GM03348 (cell line): Measurements from ENCODE around the gene FAM234B.

ENCODE experiments used
- DNase-seq: peaks from one replicate; pipeline ENCODE4 v3.0.0; 2012; ENCODE audit warnings: low spot score

The FAM234B gene

DNA sequence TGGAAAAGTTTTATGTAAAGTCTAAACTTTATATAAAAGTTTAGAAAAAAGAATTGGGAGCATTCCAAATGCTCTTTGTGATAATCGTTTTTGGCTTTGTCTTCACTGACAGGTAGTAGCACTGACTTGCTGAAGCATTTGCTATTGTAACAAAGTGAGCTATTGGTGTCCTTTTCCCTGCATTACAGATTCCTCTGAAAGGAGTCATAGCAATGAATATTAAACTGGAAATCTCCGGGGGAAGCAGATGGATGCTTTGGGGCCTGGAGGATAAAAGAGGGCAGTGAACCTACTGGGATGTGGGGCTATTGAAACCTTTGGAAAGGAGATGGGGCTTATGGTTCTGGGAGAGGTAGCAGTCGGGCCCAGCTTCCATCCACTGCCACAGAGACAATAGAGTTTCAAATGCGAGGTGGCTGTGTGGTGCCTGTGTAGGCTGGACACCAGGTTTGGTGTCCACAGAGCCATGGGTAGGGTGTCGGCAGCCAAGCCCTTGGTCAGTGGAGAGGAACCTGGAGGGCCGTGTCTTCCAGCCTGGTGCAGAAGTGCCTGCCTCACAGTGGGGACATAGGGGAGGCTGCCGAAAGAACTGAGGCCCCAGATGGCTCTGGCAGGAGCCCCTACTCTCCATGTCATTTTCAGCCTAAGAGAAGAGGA lies 49.1 kb downstream of the FAM234B start:
- peak; percentile 61 for DNase-seq

DNA sequence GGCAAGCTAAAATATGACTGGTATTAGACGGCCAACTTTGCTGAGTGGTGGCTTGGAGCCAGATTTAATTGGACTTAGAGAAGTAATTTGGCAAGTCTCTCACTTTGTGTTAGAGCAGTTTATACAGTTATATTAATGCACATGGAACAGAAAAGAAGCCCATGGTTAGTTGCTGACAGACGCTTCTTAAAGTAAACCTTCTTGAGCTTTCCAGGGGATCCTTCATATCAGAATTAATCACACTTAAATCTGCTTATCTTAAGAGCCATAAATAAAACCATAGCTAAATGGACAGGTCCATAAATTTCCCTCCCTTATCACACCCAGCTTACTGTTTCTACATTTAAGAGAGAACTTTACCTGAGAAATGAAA lies 49.7 kb downstream of the FAM234B start:
- DNase-seq = no peak

DNA sequence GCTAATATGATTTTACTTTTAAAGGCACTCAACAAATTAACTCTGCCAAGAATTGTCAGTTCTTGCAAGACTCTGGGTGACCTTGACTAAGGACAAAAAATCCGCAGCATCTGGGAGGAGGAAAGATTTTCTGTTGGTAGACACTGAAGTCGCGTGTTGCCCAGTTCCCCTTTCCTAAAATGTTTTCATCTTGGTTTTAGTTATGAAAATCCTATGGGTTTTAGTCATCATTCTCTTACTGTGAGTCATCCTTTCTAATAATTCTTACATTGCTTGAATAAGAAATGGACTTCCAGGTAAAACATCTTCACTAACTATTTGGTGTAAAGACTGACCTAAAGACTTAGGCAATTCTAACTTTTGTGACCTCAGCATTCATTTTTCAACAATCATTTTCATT lies 50.2 kb downstream of the FAM234B start:
- peak; percentile 68 for DNase-seq

DNA sequence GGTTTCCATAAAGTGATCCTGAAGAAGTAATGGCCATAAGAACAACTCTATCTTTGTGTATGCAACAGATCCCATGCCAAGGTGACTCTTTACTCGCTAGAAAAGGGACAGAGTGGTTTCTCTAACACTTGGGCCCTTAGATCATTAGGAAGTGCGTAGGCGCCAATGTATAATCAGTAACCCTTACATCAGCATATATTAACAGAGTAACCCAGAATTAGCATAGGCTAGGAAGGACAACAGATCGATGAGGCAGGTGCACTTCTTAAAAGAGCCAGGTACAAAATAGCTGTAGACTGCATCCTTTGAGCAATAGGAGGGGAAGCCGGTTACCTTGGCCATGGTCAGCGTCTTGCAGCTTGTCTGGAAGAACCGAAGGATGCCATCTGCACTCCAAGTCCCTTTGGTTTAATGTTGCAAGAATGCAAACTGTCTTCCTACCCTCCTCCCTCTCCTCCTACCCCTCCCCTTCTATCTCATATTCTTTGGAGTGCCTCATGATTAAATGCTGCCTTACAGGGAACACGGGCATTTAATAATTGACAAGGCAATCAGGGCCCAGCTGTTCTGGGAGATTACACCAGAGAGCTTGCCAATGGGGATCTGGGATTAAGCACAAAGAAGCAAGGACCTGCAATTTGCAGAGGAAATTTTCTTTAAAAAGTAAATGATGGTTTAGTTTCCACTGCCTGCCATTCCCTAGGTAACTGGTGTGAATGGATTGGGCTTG lies 51.2 kb downstream of the FAM234B start:
- no peak for DNase-seq

DNA sequence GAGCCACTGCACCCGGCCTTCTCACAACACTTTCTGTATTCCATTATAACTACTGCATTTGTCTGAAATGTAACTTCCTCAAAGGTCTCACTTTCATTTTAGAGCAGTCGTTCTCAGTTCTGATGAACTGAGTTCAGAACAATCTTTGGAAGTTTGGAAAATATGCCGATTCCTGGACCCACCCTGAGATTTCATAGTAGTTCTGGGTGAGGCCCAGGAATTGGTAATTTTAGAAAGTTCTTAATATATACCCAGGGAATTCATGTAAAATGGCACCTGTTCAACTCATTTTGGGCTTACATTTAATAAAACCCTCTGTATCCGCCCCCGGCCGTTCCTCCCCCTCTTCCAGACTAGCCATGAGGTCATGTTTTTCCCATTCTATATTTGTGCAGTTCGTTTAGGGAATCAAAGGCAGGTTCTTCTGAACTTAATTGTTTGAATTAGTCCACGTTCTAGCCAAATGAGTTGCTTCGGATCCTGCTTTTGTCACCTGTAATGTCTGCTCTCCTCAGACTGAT lies 53.4 kb downstream of the FAM234B start:
- peak; percentile 22 for DNase-seq

DNA sequence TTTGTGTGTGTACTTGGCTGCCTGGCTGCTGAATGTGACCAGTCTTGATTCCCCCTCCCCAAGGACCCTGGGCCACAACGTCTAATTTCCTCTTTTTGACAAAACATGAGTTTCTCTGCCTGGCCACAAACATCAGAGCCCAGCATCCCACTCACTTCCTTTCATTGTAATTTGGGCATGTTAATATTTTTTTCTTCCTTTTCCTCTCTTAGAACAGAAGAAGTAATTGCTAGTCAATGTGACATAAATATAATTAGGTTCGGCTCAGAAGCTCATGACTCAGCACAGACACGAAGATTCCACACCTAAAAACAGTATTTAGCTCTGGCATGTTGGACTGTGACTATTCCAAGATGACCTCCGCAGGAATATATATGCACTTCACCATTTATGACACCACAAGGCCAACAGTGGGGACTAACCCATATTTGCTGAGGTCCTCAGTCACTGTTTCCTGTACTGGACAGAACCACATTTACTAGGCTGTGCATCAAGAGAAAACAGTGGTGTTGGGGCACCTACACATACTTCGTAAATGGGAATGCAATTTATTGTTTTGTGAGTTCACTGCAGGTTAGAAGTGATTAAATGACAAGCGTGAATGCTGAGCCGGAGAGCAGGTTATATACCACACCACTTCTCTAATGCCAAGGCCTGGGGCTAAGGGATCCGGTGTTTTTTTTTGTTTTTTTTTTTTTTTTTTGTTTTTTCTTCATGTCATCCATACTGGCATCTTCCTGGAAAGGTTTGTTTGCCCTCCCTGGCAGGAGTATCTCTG lies 55.1 kb downstream of the FAM234B start:
- DNase-seq = no peak

DNA sequence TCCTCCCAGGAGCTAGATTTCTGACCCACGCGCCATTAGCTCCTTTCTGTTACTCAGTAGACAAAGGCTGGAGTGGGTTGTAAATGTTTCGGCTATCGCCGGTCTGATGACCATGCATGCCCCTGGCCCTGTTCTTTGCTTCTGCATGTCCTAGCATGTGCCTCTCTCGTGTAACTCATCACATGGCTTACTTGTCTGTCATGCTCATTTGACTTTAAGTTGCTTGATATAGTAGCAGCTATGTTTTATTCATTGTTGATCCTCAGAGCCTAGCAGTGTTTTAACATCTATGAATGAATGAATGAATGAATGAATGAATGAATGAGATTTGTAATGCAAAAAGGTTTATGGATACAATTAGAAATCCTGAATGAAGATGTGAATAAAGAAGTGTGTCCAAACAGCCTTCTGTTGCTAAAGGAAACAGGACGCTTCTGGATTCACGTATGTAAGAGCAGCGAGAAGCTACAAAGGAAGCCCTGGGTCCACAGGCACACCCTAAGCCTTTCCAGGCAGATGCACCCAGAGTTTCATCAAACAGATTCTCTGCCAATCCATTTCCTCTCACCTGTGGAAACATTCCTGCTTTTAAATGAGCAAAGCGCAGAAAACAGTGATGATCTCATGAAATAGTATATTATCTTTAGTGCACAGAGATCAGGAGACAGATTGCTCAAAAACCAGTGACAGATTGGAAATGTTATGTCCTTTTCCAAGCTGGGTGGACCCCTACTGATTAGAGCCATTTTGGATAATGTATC lies 55.8 kb downstream of the FAM234B start:
- DNase-seq = no peak

DNA sequence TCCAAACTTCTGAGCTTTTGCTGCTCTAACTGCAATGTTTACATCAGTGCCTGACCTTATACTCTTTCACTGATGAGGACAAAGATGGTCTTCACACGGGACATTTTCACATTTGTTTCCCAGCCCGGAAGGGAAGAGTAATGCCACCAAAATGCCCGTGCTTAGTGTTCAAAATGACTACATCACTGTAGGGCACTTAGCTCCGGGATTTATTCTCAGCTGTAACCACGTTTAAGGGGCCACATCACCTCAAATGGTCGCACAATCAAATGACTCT lies 56.4 kb downstream of the FAM234B start:
- no peak for DNase-seq

DNA sequence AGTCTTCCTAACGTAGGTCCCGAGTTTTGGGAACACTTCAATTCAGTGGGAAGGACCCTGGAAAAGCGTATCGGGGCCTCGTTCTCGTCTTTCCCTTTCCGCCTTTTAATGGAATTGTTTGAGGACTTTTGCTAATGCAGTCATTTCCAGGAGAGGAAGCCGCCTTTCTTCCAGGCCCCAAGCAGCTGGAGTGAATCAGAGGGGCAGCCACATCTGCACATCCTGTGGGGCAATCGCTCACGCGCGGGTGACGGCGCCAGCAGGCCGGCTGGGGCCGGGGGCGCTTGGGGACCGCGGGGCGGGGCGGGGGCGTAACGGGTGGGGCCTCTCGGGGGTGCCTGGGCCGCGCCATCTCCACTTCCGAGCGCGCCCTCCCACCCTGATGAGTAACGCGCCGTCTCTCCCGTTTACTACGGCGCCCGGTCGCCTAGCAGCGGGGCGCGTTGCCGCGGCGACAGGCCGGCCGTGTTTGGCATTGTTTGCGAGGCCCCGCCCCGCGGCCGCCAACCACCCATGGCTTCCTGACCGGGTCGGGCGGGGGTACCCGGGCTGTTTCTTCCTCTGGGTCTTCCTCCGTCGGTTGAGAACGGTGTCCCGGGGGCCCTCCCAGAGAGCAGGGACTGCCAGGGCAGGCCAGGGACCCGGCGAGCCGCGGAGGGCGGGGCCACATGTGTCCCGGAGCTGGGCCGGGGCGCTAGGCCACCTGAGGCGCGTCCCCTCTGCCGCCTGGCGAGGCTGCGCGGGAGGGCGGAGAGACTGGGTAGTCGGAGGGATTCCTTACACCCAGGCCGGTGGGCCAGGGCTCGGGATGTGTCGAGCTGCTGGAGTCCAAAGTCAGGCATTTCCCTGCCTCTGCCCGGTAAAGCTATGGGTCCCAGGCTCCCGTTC lies 56.9 kb downstream of the FAM234B start:
- peak; percentile 95 for DNase-seq

DNA sequence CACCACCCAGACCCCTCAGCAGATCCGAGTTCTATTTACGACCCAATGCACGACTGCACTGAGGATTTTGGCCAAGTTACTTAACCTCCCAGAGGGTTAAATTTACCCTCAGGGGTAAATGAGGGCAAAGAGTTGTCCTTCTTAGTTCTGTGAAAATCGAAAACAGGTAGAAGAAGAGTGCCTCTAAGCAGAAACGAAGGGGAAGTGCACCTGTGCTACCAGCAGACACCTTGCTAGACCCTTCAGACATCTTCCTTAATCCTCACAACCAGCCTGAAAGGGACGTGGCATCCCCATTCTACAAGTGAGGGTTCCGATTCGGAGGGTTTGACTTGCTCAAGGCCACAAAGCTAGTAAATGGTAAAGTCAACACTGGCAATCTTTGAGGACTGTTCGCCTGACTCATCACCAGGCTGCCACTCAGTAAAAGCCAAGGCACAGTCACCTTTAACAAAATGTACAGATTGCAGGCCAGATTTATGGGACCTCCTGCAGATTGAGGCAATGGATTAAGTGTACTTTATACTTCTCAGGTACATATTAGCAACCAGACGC lies 57.7 kb downstream of the FAM234B start:
- DNase-seq = no peak

DNA sequence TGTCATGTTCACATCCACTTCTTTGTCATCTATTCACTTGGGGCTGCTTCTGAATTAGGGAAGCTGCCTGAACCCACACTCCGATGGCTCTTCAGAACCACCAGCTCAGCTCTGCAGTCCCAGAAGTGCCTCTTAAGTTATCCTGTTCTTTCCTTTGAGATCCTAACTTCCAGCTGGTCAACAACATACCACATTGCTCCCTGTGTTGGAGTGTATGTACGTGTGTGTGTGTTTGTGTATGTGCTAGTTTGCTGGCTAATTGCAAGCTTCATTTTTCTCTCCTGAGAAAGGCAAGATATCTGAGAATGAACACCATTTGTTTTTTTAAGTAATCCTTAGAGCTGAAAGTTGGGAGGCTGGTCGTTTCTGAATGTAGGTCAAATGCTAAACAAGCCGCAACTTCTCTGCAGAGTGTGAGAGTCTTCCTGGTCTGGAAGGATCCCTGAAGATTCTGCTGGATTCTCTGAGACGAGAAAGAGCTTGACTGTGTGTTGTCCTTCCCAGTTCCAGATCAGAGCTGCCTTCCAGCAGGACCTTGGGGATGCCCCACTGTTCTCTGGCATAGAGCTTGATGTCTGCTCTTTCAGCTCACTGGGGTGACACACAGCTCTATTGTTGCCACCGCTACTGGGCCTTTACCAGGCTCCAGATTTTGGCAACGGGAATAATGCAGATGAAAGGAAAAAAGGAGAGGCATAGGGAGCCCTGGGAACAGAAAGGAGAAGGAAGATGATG lies 58.4 kb downstream of the FAM234B start:
- no peak for DNase-seq

DNA sequence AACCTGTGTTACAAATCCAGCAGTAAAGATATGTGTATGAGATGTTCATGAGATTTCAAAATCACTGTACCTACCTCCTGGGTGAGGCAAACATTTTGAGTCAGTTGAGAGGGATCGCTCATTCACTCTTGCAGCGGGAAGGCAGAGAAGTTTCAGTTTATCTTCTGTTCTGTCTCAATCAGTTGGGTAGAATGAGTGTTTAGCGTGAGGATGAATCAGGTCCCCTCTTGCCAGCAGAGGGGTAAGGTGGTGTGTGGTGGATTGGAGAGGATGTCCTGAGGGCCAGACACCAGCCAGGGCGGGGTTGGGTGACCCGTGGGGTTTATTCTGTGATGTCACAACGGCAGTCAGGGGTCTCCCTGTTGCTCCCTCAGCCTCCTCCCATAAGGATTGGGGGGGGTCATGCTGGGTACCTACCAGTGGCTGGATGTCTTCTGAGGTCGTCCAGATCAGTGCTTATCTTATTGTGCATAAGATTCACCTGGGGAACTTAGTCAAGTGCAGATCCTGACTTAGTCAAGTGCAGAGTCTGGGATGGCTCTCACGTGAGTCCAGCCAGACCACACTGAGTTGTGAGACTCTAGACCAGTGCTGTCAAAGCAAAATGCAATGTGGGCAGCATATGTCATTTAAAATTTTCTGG lies 59.3 kb downstream of the FAM234B start, which contains the start of gene GSG1:
Gene GSG1, minus strand, starts transcription at position 277 of the 643 bp plus-strand sequence. Its CDS starts 155 bp downstream, at position 122.
- DNase-seq = peak; percentile 24

DNA sequence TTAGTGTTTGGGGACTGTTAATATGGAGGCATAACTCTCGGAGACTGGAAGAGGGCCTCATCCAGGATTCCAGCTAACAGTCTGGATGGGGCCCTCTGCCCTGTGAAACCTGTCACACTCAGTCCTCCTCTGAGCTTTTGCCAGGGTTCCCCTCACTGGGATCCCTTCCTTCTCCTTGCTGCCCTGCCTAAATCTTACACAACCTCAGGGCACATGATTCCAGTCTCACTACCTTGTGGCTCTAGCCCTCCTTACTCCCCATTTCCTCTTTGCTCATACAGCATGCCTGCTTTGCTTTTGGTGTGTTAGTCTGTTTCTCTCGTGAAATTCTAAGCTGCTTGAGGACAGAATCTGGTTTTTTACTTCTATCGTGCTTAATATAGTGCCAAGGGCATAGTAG lies 60.2 kb downstream of the FAM234B start:
- no peak for DNase-seq

DNA sequence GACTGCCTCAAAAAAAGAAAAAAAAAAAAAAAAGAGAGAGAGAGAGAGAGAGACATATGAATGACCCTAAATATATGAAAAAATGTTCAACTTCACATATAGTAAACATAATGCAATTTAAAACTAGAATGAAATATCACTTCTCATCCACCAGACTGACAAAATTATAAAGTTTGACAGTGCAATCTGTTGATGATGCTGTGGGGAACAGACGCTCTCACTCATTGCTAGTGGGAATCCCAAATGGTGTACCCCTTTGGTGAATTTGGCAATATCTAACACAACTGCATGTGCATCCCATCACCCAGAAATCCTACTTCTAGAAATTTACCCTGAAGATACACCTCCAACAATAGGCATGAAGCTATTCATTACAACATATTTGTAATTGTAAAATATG lies 61.6 kb downstream of the FAM234B start:
- no peak for DNase-seq

DNA sequence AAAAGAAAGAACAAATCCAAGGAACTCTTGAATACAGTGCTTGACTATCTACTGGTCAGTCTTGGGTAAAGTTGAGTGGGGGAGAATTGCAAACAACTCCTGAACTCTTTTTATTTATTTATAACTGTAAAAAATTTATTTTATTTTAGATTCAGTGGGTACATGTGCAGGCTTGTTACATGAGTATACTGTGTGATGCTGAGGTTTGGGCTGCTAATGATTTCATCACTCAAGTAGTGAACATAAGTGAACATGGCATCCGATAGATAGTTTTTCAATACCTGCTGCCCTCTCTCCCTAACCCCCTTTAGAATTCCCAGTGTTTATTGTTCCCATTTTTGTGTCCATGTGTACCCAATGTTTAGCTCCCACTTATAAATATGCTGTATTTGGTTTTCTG lies 62.5 kb downstream of the FAM234B start:
- no peak for DNase-seq

DNA sequence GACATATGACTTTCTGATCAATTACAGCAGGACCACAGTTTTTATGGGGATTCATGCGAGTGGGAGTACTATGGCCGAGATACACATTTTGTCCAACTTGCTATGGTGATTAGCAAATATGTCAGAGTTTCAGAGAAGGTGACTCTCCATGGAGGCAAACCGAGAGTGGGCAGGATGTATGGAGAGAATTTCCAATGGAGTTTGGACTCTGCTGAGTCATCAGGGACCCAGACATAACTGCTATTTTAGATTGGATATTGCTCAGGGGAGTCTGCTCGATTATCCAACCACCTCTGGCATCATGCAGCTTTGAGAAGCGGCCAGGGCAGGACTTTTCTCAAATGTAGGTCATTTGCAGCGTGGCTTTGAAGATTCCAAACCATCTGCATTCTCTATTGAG lies 68.8 kb downstream of the FAM234B start:
- DNase-seq = no peak

DNA sequence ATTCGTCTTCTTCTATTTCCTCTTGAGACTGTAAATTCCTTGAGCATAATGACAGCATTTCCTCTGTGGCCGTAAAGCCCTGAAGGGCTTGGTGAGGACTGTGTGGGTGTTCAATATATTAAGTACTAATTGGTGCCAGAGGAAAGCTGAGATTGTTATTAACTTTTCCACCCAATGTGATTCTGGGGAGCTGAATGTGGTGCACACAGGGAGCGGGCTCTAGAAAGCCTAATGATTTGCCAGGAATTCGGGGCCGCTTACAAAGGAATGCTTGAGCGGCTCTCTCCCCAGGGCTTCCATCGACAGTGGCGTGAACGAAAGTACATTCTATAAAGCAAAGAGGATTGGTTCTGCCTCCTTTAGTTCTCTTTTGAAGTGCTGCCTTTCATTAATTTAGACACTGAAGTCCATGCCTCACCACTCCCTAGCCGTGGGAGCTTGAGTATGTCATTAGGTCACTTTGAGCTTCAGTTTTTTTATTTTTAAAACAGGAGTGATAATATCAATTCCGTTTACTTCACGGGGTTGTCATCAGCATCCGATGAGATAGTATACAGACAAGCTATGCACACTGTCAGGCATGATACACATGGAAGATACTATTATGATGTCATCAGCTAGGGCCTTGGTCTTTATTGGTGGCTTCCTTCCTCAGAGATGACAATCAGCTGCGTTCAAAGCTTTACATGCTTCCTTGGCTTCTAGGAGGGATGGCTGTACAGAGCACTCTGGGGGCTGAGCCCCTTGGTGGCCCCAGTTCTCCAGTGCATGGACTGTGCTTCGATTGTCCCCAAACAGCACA lies 70.3 kb downstream of the FAM234B start:
- no peak for DNase-seq

DNA sequence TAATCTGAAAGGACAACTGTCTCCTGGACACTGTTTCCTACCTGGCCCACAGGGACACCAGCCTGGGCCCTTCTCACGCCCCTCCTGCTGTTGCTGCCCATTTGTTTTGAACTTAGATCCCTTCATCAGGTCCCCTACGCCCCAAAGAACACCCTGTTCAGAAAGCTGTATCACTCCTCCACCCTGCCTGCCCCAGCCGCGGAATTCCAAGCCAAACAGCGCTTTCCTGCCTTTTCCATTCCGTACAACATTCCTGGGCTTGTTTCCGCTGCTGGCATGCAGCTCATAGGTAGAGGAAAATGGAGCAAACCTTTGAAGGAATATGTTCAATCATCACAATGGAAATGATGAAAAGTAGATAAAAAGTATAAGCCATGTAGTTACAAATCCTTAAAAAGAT lies 72.1 kb downstream of the FAM234B start:
- DNase-seq = no peak

DNA sequence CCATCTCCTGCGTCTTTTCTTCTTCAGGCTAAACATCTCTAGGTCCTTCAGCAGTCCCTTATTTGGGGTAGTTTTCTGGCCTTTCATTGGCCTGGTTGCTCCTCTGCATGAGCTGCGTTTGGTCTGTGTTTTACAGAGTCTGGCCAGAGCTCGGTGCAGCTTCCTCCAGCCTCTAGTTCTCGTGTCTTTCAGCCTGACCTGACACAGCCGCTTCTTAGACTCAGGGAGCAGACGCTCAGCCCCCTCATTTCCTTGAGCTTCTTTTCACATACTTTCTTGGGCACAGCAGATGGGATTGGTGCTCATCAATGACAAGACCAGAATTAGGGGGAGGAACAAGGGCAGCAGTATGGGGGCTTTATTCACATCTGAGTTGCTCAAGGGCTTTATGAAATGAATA lies 72.8 kb downstream of the FAM234B start:
- DNase-seq = no peak
